Activated T-helper 1 cell treated with Interleukin-2 at 50 U/mL for 16 hours (primary cell): Measurements from ENCODE around the gene AGTPBP1.
"Not testable (repeated sequence)": the region's sequence is repeated elsewhere in the genome, so short reads cannot be mapped to it uniquely, and the experiment has no call there.

Experiments used
- DNase-seq: peaks from one replicate; pipeline ENCODE4 v3.0.0-alpha.2; 2020; ENCODE audit warnings: low read depth

Gene AGTPBP1

GRCh38 chr9:85741875-85742596, at the start of gene AGTPBP1:
Gene AGTPBP1 (minus strand): TSS chr9:85741954. CDS start chr9:85712533, 29,421 bp downstream.
- peak; percentile 98 for DNase-seq

GRCh38 chr9:85786116-85786515, 44.4 kb upstream of the AGTPBP1 start:
- not testable (repeated sequence) for DNase-seq

- DNase-seq: not testable (repeated sequence)
Observed at GRCh38 chr9:85773844-85774243, 32.1 kb upstream of the AGTPBP1 start.

- not testable (repeated sequence) for DNase-seq
Observed at GRCh38 chr9:85761802-85762201, 20.0 kb upstream of the AGTPBP1 start.

- not testable (repeated sequence) for DNase-seq
Observed at GRCh38 chr9:85757716-85758115, 16.0 kb upstream of the AGTPBP1 start.

GRCh38 chr9:85756216-85756615, 14.5 kb upstream of the AGTPBP1 start:
- DNase-seq: not testable (repeated sequence)

- DNase-seq: no peak
Observed at GRCh38 chr9:85746309-85746708, 4.6 kb upstream of the AGTPBP1 start.

GRCh38 chr9:85745203-85745602, 3.4 kb upstream of the AGTPBP1 start:
- no peak for DNase-seq

GRCh38 chr9:85744480-85744879, 2.7 kb upstream of the AGTPBP1 start:
- no peak for DNase-seq

GRCh38 chr9:85743275-85744128, 1.7 kb upstream of the AGTPBP1 start:
- DNase-seq: no peak

- no peak for DNase-seq
Observed at GRCh38 chr9:85742597-85742936, 813 bp upstream of the AGTPBP1 start.

GRCh38 chr9:85741095-85741874, 469 bp downstream of the AGTPBP1 start:
- peak; percentile 40 for DNase-seq

- no peak for DNase-seq
Observed at GRCh38 chr9:85740787-85741094, 1.0 kb downstream of the AGTPBP1 start.

- DNase-seq: no peak
Observed at GRCh38 chr9:85738509-85738908, 3.2 kb downstream of the AGTPBP1 start.

- no peak for DNase-seq
Observed at GRCh38 chr9:85737671-85738070, 4.1 kb downstream of the AGTPBP1 start.

- no peak for DNase-seq
Observed at GRCh38 chr9:85730916-85731630, 10.7 kb downstream of the AGTPBP1 start.

GRCh38 chr9:85729882-85730281, 11.9 kb downstream of the AGTPBP1 start:
- no peak for DNase-seq

- no peak for DNase-seq
Observed at GRCh38 chr9:85727500-85727899, 14.3 kb downstream of the AGTPBP1 start.

- DNase-seq: no peak
Observed at GRCh38 chr9:85726737-85727136, 15.0 kb downstream of the AGTPBP1 start.

- peak; percentile 33 for DNase-seq
Observed at GRCh38 chr9:85723215-85723614, 18.5 kb downstream of the AGTPBP1 start.

- DNase-seq: not testable (repeated sequence)
Observed at GRCh38 chr9:85719411-85719810, 22.3 kb downstream of the AGTPBP1 start.

GRCh38 chr9:85717818-85718217, 23.9 kb downstream of the AGTPBP1 start:
- not testable (repeated sequence) for DNase-seq
